HEK293T (cell line): ENCODE measurements around the gene CAMKK1.

ENCODE experiments used
- CTCF ChIA-PET: fragments of 350-600 bp; formaldehyde crosslinking; extraction: SDS; loops from one replicate; lab custom pipeline; 2021; ENCODE audit warnings: antibody characterized with exemption, inconsistent platforms; lab: Yijun Ruan, JAX
- POLR2A ChIA-PET: fragments of 350-600 bp; formaldehyde crosslinking; extraction: SDS; loops from one replicate; lab custom pipeline; 2020; ENCODE audit warnings: antibody characterized with exemption, inconsistent platforms; lab: Yijun Ruan, JAX
- DNase-seq: peaks from one replicate; pipeline ENCODE4 v3.0.0; 2012; ENCODE audit warnings: mixed read lengths; ENCODE audit errors: extremely low spot score
- ARNT ChIP-seq: fragments of 450-650 bp; IDR thresholded peaks from 2 replicates; pipeline ENCODE4 v1.6.1; 2017; ENCODE audit warnings: mild to moderate bottlenecking
- BHLHE40 ChIP-seq: fragments of 450-650 bp; IDR thresholded peaks from 2 replicates; pipeline ENCODE4 v1.6.1; 2016; ENCODE audit warnings: mild to moderate bottlenecking, moderate library complexity, borderline replicate concordance
- CTBP1 ChIP-seq: fragments of 450-650 bp; IDR thresholded peaks from 2 replicates; pipeline ENCODE4 v1.6.1; 2016; ENCODE audit warnings: borderline replicate concordance
- ELF4 ChIP-seq: fragments of 450-650 bp; IDR thresholded peaks from 2 replicates; pipeline ENCODE4 v1.6.1; 2017; ENCODE audit warnings: antibody characterized with exemption
- FOXA1 ChIP-seq: fragments of 450-650 bp; IDR thresholded peaks from 2 replicates; pipeline ENCODE4 v1.6.1; 2016; ENCODE audit warnings: mild to moderate bottlenecking
- FOXK2 ChIP-seq: fragments of 450-650 bp; IDR thresholded peaks from 2 replicates; pipeline ENCODE4 v1.6.1; 2016; ENCODE audit warnings: mild to moderate bottlenecking
- FOXM1 ChIP-seq: fragments of 450-650 bp; IDR thresholded peaks from 2 replicates; pipeline ENCODE4 v1.6.1; 2017; ENCODE audit warnings: mild to moderate bottlenecking, borderline replicate concordance
- HDGF ChIP-seq: fragments of 450-650 bp; IDR thresholded peaks from 2 replicates; pipeline ENCODE4 v1.6.1; 2017; ENCODE audit warnings: antibody characterized with exemption, borderline replicate concordance
- L3MBTL2 ChIP-seq: fragments of 450-650 bp; conservative IDR thresholded peaks from 2 replicates; pipeline ENCODE4 v1.6.1; 2016; ENCODE audit warnings: mild to moderate bottlenecking
- LEF1 ChIP-seq: fragments of 450-650 bp; IDR thresholded peaks from 2 replicates; pipeline ENCODE4 v1.6.1; 2017; ENCODE audit warnings: mild to moderate bottlenecking, borderline replicate concordance
- NFRKB ChIP-seq: fragments of 450-650 bp; IDR thresholded peaks from 2 replicates; pipeline ENCODE4 v1.6.1; 2016; ENCODE audit warnings: mild to moderate bottlenecking, moderate library complexity
- SP1 ChIP-seq: fragments of 450-650 bp; IDR thresholded peaks from 2 replicates; pipeline ENCODE4 v1.6.1; 2017
- SUZ12 ChIP-seq: fragments of 450-650 bp; IDR thresholded peaks from 2 replicates; pipeline ENCODE4 v1.6.1; 2016; ENCODE audit warnings: mild to moderate bottlenecking
- TARDBP ChIP-seq: fragments of 450-650 bp; IDR thresholded peaks from 2 replicates; pipeline ENCODE4 v1.6.1; 2016
- ZNF384 ChIP-seq: fragments of 450-650 bp; IDR thresholded peaks from 2 replicates; pipeline ENCODE4 v1.6.1; 2016
- TF ChIP-seq, protein P1 (sequence below): fragments of 450-650 bp; IDR thresholded peaks from 2 replicates; pipeline ENCODE4 v1.6.1; 2016

The CAMKK1 gene

DNA sequence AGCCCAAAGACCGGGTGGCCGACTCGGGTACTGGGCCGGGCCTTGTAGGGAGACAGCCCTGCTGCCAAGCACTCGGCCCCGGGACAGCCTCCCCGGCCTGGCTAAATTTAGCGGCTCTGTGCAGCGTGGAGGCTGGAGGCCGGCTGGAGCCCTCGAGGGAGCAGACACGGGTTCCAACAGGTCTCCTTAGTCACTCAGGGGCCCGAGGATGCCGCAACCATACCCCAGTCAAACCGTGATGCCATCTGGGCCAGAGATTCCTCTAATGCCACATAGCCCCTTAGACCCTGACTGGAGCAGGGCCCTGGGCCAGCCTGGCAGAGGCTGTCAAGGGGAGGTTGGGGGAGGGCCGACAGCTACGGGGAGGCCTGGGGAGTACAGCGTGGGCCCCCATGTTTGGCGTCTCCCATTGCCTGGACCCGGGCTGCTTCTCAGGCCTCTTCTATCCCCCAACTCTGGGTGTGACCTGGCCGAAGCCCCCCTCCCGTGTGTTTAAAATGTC lies 26.3 kb upstream of the CAMKK1 start:
- DNase-seq = no peak
- TF ChIP-seq ARNT (no peak), L3MBTL2 (no peak)
- POLR2A ChIA-PET = no interaction called here
- CTCF ChIA-PET = no interaction called here

DNA sequence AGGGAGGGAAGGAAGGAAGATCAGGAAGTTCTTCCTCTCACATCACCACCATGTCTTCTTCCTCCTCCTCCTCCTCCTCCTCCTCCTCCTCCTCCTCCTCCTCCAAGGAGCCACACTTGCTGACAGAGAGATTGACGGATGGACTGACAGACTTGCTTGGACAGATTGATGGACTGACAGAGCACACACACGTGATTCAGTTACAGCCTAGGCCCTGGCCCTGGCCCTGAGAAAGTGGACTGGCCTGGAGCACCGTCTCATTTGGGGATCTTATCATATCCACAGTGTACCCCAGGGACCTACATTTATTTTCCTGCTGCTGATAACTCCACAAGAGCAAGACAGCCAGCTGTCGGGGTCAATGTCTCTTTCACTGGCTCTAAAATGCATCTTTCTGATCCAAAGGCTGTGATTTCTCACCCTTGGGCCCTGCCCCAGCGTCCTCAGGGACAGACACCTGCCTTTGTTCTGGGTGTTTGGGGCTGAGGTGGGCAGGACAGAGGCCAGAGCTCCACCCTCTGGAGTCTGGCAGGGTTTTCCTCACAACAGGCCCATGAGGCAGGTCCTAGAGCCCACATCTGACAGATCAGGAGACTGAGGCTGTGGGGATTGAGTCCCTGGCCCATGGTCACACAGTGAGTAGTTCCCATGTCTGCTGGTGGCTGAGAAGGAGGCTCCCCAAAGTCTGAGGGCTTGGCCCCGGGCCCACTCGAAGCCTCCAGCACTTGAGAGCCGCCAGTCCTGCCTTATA lies 25.7 kb upstream of the CAMKK1 start:
- ChIA-PET POLR2A (no interaction called here), CTCF (no interaction called here)
- TF ChIP-seq TARDBP = no peak
- TF ChIP-seq ELF4 = no peak
- TF ChIP-seq, protein P1, sequence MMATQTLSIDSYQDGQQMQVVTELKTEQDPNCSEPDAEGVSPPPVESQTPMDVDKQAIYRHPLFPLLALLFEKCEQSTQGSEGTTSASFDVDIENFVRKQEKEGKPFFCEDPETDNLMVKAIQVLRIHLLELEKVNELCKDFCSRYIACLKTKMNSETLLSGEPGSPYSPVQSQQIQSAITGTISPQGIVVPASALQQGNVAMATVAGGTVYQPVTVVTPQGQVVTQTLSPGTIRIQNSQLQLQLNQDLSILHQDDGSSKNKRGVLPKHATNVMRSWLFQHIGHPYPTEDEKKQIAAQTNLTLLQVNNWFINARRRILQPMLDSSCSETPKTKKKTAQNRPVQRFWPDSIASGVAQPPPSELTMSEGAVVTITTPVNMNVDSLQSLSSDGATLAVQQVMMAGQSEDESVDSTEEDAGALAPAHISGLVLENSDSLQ = no peak
- no peak for TF ChIP-seq ARNT
- TF ChIP-seq FOXK2 = no peak
- TF ChIP-seq BHLHE40 = no peak
- no peak for TF ChIP-seq HDGF
- TF ChIP-seq SP1 = no peak
- no peak for TF ChIP-seq L3MBTL2
- TF ChIP-seq LEF1 = no peak
- no peak for TF ChIP-seq CTBP1
- no peak for TF ChIP-seq FOXA1
- no peak for TF ChIP-seq ZNF384
- no peak for TF ChIP-seq NFRKB
- no peak for TF ChIP-seq SUZ12
- TF ChIP-seq FOXM1 = no peak
- no peak for DNase-seq

DNA sequence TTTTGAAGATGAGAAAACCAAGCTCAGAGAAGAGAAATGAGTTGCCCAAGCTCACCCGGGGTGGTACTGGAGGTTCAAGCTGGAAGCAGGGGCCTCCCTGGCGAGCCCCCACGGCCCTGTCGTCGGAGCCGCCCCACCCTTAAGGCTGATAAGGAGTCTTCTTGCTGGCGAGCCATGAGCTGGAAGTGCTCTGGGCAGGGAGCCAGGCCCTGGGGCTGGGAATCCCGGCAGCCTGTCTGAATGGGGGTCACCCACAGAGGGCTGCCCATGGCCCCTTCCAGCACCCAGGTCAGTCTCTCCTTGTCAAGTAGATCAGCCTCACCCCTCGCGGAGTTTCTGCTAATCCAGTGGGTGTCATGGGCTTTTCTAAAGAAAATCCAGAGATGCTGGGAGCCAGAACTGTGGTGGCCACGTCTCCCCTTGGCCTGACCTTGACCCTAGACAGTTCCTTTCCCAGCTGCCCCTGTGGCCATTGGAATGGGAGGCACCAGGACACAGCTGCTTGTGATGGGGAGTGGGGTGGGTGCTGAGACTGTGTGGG lies 24.6 kb upstream of the CAMKK1 start:
- TF ChIP-seq ARNT = no peak
- POLR2A ChIA-PET = no interaction called here
- CTCF ChIA-PET = interaction anchor here (1.2 to 1.8 kb wide), 3 partner anchors 71 to 179 kb away, joined by 3 to 8 read pairs (median 4); partner anchors contain the start of gene NCBP3
- no peak for DNase-seq

DNA sequence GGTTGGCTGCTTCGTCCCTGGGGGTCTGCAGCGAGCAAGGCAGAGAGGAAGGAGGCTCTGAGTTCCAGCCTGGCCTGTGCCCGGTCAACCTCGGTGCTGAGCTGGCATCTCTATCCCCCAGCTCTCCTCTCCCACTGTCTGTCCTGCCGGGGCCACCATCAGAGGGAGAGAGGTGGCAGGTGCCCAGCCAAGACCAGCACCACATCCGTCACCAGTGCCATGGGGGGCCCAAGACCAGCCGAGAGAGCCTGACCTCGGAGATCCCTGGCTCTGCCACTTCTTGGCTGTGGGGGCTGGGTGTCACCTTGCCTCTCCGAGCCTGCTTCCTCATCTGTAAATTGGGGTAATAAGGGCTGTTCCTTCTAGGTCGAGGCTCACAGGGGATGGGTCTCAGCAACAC lies 24.0 kb upstream of the CAMKK1 start:
- DNase-seq = no peak
- TF ChIP-seq SP1 (no peak), LEF1 (no peak), FOXM1 (no peak), L3MBTL2 (no peak), ELF4 (no peak), ARNT (no peak), SUZ12 (no peak), FOXK2 (no peak), BHLHE40 (no peak), NFRKB (no peak)
- TF ChIP-seq, protein P1 = no peak
- POLR2A ChIA-PET = no interaction called here
- CTCF ChIA-PET = interaction anchor here (1.2 to 1.8 kb wide), 3 partner anchors 71 to 179 kb away, joined by 3 to 8 read pairs (median 4); partner anchors contain the start of gene NCBP3

DNA sequence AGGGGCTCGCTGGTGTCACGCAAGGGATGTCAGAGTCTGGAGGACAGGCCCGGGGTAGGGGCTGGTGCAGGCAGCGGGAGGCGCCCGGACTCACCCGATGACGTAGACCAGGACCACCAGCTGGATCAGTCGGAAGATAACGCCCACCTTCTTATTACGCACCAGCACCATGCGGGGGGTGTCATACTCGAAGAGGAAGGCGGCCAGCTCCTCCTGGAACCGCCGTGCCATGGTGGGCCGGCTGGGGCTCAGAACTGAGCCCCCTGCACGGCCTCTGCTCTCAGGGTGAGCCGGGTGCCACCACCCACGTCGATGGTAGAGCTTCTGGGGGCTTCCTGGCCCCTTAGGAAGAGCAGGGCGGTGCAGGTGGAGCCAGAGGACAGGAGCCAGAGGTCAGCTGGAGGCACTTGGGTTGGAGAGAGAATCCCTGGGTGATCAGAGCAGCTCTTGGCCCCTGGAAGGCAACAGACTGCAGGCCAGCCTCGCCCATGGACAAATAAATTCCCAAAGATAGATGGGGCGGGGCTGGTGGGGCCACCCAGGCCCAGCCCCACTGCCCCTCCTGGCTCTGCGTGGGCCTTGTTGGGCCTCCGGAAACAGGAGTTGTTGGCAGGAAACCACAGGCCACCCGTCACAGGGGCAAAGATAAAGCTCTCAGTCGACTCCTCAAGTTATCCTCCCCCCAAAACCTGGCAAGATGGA lies 23.3 kb upstream of the CAMKK1 start, which contains the start of gene P2RX1:
P2RX1 (minus strand) TSS at position 471 of the 702 bp plus-strand sequence; CDS start at position 231, 240 bp downstream.
- ChIA-PET CTCF (interaction anchor here (0.5 to 1.8 kb wide), 5 partner anchors 16 to 178 kb away, joined by 3 to 8 read pairs (median 3); partner anchors contain the start of gene NCBP3), POLR2A (no interaction called here)
- no peak for DNase-seq
- TF ChIP-seq TARDBP = no peak
- no peak for TF ChIP-seq HDGF
- no peak for TF ChIP-seq FOXK2
- no peak for TF ChIP-seq ELF4

DNA sequence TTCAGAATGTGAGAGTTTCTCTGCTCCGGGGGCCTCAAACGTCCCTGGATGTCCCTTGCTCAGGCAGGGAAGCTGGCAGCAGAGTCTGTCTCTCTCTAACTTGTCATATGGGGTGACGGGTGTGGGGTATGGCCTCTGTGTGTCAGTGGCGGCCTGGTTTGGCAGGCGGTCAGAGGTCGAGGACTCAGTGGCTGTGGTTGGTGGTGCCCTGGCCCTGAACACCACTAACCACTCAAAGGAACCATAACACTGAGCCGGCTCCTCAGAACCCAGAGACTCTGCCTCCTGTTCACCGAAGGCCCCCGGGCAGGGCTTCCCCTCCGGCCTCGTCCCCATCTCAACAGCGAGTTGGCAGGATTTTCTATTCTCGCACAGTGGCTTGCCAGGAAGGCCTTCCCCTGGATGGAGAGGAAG lies 22.7 kb upstream of the CAMKK1 start:
- DNase-seq = no peak
- POLR2A ChIA-PET = no interaction called here
- CTCF ChIA-PET = interaction anchor here (1.0 to 1.8 kb wide), 2 partner anchors 72 to 89 kb away, joined by 5 to 8 read pairs; no protein-coding TSS in a partner anchor
- TF ChIP-seq SUZ12 (no peak), SP1 (no peak), ARNT (no peak), FOXM1 (no peak), FOXA1 (no peak), FOXK2 (no peak), ZNF384 (no peak), NFRKB (no peak), LEF1 (no peak), L3MBTL2 (no peak)
- TF ChIP-seq, protein P1 = no peak
